ENCODE results near the gene NUDT1.

NUDT1 gene

DNA sequence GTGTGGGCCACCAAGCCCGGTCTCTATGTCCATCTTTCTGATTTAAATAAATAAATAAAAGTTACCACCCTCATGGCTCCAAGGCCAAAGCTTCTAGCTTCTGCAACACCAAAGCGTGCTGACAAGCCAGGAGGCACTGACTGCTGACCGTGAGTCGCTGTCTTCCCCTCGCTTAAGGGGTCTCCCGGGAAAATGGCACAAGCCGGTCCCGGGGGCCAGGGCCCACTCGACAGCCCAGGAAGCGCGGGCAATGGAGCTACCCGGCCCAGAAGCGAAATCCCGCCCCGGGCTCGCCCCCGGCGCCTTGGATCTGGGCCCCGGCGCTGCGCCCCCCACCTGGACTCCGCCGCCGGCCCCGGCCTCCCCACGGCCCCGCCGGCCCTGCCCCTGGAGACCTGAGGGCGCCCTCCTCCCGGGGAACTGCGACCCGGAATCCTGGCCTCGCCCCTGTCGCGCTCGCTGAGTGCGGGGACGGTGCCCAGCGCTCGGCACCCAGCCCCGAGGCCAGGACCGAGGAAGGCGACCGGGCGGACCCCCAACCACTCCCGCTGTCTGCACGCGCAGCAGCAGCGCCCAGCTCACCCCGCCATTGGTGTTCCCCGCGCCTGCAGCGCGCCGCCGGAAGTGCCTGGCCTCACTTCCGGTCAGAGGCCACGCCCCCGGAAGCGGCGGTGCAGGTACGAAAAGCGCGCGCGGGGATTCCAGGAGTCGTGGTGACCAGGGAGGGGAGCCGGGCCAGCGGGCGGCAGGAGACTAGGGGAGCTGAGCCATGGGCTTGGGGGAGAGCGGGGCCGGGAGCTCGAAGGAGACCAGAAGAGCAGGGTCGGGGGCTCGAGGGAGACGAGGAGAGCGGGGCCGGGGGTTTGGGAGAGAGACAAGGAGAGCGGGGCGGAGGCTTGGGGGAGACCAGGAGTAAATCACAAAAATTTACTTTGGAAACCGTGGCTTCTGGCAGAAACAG is at the start of gene NUDT1, which contains the start of gene MRM2:
Gene NUDT1 (plus strand): TSS at position 647 of the 961 bp plus-strand sequence. CDS start 2,349 bp downstream, outside the sequence.
Gene MRM2 (minus strand): TSS at position 626 of the 961 bp plus-strand sequence. CDS start 36 bp downstream, at position 590.
- peak; percentile 92 for DNase-seq

DNA sequence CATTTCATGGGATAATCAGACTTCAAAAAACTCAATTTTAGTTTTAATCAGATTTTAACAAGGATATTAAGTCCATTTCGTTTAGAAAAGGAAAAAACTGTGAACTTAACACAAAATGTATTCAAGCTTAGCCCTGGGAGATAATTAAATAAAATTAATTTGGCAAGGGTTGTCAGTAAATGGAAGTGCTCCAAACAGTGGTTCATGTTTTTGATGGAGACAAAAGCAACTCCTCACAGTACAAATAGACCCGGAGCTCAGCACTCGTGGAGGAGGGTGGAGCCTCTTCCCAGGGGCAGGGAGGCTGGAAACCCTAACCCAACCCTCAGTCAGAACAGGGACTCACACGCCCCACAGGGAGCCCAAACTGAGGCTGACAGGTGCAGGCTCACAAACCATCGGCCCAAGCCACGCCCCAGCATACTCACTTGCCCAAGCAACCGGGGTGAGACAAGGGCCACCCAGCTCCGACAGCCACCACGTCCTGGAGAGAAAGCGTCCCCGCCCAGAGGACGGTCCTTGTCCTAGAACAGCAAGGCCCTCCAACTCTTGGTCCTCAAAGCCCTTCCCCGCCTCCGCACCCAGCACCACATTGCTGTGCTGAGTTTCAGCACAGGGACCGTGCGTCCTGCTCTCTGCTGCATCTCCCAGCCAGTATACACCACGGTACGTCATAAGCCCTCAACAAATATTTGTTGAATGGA is 49.0 kb upstream of the NUDT1 start:
- peak; percentile 46 for DNase-seq

DNA sequence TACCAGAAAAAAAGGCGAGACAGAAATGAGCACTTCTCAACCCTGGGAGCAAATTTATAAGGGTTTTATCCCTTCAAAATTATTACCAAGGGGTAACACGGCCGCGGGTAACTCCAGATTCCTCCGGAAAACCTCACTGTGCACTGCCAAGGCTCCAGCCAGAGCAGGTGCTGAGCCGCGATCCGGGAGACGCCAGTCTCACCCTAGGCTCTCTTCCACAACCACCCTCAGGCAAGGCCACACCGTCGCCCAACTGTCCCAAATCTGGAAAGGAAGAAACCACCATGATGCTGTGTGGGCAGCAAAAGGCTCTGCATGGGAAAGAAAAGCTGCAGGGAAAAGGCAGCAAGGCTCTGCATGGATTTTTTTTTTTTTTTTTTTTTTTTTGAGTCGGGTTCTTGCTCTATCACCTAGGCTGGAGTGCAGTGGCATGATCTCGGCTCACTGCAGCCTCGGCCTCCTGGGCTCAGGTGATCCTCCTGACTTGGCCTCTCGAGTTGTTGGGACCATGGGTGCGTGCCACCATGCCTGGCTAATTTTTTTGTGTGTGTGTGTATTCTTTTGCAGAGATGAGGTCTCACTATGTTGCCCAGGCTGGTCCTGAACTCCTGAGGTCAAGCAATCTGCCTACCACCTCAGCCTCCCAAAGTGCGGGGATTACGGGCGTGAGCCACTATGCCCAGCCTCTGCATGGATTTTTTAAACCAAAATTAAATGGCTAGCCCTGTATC is 48.3 kb upstream of the NUDT1 start:
- no peak for DNase-seq

DNA sequence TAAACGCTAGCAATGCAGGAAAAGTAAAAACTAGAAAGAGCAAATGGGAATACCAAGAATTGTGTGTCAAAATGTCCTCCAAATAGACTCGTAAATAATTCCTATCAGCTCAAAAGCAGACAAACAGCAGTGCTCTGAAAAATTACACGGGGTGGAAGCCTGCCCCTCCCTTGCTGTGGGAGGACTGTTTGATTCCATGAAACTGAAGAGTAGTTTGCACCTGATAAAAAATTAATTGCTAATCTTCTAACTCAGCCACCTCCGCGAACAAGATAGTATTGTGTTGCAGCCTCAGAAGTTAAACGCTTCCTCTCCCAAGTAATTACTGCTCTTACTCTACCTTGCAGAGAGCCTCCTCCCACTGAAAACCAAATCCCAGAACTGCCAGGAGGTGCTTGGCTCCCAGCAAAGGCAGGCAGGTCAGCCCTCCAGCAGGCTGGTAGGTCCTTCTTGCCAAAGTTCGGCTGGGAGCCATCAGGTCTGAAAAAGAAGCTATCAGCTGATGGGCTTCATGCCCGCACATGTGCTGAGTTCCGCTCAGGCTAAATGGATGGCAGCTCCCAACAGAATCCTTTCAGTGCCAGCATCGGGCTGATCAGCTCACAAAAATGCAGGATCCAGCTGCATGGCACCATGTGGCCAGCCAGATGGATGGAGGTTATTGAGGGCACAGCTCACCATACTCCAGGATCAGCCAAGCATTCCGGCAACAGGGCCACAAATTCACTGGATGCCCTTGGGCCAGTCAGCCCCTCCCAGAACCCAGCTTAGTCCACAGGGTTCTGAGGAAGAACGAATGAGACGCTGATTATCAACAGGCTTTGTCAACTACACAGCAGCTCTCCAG is 46.4 kb upstream of the NUDT1 start:
- DNase-seq, result no peak

DNA sequence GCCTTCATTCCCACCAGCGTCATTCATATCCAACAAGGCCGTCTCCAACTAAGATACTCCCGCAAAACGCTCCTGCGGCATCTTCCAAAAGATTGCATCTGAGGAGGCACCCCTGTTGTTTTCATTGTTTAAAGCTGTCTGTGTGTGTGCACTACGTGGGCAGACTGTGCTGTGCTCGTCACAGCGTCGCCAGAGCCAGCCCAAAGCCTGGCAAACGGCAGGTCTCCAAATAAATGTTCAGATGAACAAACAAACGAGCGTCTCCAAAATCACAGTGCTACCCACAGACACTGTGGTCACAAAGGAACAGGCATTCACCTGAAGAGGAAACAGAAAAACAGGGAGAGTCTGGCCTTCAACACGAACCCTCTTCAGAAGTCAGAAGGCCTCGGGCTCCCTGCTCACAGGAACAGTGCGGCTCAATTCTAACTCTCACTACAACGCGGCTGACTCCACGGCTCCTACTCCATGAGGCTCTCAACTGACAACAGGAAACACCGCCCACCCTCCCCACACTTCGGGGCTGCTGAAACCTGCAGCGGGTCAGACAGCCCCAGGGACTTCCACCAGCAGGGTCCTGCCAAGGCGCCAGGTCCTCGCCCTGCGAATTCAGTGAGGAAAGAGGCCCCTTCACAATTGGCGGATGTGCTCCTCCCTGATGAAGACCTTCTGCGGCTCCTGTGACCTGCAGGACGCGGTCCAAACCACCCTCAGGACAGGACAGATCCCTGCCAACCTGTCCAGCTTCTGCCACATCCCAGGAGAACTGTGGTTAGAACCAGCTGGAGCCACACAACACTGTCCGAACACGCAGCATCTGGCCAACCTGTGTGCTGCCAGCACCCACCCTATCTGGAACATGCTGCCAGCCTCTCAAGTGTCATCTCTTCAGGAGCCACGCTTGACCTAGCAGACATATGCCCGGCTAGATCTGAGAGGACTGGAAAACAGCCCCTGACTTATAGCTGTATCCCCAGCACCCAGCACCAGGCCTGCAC is 45.3 kb upstream of the NUDT1 start:
- peak; percentile 45 for DNase-seq

DNA sequence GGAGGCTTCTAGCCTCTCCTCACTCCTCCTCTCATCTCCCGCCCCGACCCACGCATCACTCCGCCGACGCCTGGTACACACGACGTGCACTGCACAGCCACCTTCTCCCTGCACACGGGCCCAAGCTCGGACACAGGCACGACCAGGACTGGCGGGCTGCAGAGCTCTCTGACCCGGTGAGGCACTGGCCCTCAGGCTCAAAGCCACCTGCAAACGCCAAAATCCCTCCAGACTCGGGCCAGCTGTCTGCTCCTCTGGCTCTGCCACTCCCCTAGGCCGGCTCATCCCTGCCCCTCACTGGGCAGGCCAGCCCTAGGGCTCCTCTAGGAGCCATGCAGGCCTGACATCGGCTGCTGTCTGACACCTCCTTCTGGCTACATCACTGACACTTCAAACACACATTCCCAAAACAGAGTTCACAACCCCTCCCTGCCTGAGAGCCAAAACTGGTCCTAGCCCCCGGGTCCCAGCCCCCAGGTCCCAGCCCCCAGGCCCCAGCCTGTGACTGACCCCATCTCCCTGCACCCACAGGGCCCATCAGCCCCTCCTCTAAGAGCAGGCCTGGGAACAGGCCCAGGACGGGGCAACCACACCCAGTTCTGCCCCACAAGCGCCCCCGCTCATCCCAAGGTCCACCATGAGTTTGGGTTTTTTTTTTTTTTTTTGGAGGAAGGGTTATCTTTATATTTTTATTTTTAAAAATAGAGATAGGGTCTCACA is 44.4 kb upstream of the NUDT1 start:
- no peak for DNase-seq

DNA sequence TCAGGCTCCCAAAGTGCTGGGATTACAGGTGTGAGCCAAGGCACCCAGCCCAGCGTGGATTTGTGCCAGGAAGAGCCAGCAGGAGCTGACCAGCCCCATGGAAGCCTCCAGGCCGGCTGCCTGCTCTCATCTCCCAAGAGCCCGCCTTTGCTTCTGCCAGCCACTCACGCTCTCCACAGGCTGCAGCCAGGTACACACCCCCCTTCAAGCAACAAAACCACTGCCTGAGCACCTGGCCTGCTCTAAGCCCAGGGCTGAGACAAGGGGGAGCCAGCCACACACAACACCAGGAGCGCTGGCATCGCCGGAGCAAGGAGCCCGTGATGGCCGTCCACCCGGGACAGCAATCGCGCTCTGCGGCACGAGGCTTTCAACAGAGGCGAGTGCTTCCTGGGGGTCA is 43.8 kb upstream of the NUDT1 start:
- peak; percentile 49 for DNase-seq

DNA sequence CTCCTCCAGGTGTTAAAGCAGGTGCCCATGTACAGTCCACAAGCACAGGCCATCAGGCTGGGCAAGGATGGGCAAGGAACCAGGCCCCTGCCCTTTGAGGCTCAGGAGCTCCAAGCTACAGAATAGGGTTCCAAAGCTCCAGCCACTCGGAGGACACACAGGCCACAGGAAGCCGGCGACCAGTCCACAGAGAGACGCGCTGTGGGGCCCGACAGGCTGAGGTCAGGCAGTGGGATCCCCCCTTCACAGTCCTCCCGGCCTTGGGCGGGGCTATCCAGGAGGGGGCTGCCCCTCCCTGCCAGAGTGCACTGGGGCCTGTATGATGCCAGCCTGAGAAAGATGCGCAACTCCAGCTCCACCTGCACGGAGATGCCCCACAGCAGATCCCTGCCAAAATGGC is 43.3 kb upstream of the NUDT1 start:
- peak; percentile 43 for DNase-seq

DNA sequence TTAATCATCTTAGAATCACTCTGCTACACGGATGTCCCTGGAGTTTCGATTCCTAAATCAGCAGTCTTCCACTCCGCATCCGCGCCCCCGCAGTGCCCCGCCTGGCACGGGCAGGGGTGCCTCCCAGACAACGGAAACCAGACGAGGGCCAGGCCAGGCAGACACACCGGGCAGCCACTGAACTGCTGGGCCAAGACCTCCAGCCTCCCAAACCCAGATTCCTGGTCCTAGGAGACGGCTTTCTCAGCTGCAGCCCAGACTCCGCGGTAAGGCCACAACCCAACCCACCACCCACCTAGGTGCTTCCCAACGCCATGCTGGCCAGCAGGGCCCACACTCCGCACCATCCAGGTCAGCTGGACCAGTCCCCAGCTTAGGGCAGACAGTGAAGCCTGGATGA is 42.5 kb upstream of the NUDT1 start:
- DNase-seq, result no peak

DNA sequence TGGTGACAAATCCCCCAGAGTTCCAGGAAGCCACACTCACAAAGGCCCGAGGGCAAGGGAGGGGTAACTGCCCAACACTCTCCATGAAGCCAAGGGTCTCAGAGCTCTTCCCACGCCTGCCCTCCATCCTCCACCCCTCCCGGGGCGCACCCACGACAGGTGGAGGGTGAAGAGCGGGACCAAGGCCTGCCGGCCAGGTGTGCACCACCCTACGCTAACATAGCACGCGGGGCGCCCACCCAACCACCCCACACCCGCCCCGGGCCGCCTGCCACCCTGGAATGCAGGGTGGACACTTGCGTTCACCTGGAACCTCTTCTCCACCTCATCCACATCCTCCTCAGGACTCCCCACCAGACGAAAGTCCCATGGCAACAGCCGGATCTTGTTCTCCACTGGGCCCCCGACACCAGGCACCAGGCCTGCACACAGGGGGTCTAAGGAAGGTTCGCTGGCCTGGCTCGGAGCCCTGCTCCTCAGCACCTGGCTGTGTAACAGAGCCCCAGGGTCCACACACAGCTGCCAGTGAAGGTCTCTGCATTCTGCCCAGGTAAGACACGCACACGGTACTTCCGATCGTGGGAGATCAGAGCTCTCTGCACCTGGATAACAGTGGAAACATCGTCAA is 42.0 kb upstream of the NUDT1 start:
- DNase-seq, result peak; percentile 45

DNA sequence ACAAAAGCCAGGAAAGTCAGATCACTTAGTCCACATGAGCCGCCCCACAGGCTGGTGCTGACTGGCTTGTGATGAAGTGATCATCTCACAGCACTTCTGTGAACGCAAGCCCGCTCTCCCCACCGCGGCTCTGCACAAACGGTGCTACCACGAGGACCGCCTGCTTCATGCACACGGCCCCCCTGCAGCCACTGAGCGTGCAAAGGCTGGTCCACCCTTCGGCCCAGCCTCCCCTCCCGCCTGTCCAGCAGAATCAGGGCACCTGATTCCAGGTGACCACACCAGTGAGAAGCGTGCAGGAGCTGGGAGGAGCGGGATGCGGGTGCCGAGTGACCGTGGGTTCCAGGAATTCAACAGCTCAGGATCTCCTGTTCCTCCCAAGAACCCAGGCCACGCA is 41.4 kb upstream of the NUDT1 start:
- no peak for DNase-seq

DNA sequence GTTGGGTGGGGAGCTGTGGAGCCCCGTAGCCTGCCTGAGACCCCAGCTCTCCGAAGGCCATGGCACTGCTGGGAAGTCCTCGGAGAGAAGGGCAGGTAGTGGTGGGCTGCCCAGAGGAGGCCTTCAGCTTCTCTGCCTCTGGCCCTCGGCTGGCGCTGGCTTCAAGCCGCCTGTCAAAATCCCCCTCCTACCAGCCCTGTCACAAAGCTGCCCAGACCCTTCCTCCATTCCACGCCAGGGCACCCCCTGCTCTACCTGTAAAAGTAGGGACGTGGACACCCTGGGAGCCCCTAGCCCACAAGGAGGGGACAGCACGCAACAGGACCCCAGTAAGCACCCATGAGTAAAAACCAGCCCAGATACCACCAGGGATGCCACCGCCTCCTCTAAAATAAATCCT is 40.9 kb upstream of the NUDT1 start:
- DNase-seq, result no peak

DNA sequence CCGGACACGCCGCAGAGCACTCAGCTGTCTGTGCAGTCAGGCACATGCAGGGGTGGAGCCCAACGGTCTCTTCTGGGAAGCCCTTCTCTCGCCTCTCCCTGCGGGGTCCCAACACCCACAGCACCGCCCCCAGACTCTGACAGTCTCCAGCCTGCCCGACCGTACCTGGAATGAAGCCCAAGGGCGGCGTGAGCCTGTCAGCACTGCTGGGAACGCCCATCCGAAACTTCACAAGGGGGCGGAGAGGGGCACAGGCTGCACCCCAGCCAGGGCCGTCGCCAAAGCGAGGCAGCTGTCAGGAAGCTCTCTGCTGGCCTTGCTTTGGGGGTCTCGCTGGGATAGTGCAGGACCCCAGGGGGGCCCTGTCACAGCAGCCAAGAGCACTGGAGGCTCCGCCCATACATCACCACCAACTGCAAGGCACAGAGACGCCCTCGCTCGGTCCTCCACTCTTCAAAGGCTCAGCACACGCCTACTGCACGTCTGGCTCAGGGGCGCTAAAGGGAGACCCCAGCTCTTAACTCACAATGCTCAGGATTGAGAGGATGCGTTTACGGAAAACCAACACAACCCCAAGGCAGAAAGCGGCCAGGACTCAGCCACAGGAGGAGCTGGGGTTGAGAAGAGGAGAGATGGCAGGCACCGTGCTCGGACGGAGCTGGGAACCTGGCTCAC is 40.2 kb upstream of the NUDT1 start:
- DNase-seq, result peak; percentile 38

DNA sequence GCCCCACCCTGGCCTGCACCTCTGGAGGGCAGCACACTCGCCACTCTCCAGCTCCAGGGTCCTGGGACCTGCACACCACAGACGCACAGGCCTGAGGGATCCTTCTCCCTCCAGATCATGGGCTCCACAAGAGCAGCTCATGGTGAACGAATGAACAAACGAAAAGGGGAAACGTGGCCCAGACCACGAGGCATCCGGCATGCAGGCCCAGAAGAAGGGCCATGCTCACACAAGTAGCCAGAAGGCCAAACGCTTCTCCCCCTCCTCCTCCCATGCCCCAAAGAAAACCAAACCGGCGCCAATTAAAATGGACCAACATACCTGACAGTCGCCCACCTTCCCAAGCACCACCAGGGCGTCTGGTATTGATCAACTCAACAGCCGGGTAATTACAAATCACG is 39.7 kb upstream of the NUDT1 start:
- DNase-seq, result no peak

DNA sequence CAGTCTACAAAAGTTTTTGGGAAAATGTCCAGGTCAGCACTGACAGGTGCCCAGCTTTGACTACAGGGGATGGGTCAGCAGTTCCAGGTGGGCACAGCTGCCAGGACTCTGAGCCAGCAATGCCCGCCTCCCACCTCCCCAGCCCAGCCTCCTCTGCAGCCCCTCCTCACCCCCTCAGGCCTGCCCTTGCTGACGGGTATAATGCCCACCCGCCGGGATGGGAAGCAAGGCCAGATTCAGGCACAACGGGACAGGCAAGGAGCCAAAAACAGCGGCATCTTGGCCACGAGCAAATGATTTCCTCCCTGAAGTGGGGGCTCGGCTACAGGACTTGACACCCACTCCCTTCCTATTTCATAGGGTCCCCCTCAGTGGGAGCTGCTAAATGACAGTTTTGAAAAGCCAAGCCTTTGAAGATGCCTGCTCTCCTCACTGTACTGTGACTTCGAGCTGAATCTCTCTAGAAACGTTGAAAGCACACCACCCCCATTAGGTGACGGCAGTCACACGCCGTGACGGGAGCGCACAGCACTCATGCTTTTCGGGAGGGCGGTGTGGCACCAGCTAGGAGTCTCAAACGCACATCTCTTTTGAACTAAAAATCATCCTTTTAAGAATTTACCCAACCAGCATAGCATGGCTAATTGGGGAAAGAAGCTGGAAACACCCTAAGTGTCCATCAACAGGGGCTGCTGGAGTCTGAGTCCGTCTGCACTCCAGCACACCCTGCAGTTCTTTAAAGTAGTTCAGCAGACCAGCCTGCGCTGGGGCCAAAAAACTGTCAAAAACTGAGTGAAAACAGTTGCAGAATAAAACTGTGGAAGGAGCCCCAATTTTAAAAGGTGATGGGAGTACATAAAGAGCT is 38.9 kb upstream of the NUDT1 start:
- peak; percentile 47 for DNase-seq

DNA sequence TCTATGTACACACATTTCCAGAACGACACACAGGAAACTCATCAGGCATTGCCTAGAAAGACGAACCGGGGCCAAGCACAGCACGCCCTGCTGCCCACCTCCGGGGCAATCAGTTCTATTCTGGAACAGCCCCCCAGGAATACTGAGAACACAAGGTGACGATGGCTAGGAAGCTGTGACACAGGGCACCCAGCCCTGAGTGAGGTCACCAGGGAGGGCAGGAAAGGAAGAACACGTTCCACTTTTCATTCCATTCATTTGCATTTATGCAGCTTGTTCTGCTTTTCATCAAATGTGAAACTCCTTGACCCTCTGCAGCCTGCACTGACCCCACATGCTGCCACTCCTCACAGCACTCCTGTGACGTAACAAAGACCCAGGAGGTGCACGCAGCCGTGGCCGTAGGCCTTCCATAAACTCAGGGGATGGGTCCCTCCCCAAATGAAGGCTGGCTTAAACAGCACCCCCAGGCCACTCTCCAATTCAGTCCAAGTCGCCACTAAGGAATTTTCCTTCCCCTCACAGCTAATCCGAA is 38.2 kb upstream of the NUDT1 start:
- peak; percentile 76 for DNase-seq

DNA sequence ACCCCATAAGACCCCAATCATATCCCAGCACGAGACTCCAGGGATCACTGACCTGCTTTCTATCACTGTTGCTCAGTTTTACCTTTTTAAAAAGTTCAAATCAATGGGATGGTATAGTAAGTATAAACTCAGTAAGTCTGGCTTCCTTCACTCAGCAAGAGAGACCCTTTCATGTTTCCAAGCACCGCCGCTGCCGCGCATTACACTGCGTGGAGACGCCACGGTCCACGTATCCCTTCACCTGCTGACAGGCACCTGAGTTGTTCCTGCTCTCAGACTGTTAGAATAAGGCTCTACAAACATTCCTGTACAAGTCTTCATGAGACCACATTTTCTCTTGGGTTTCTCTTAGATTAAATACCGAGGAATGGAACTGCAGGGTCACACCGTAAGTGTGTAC is 37.6 kb upstream of the NUDT1 start:
- no peak for DNase-seq
